GM10248 (cell line): Measurements from ENCODE around the gene MKNK1.

Source experiments
- CTCF ChIA-PET: fragments of 300-600 bp; sonication (Branson Sonifier 250); formaldehyde crosslinking; extraction: SDS; loops from one replicate; lab custom pipeline; 2021; ENCODE audit warnings: antibody characterized with exemption; lab: Yijun Ruan, JAX
- POLR2A ChIA-PET: fragments of 350-650 bp; sonication (Branson Sonifier 250); formaldehyde crosslinking; extraction: SDS; loops from one replicate; lab custom pipeline; 2020; ENCODE audit warnings: antibody characterized with exemption; lab: Yijun Ruan, JAX
- DNase-seq: peaks from one replicate; pipeline ENCODE4 v3.0.0; 2012; ENCODE audit errors: extremely low spot score
- CTCF ChIP-seq: IDR thresholded peaks from 2 replicates; pipeline ENCODE4 v1.5.1; 2012; ENCODE audit warnings: mild to moderate bottlenecking, low read depth; ENCODE audit errors: extremely low read depth, missing control alignments, control extremely low read depth

Gene MKNK1

GRCh38 chr1:46550751-46551231, 53.3 kb downstream of the MKNK1 start:
- ChIA-PET CTCF (interaction anchor here (1.2 to 1.3 kb wide), 2 partner anchors 16 to 21 kb away, joined by 3 read pairs; a partner anchor contains a TSS), POLR2A (no interaction called here)
- no peak for DNase-seq
- TF ChIP-seq CTCF, result no peak

- no peak for TF ChIP-seq CTCF
- POLR2A ChIA-PET, result no interaction called here
- DNase-seq, result no peak
- CTCF ChIA-PET, result interaction anchor here (0.8 to 1.6 kb wide), 4 partner anchors 12 to 23 kb away, joined by 3 read pairs; a partner anchor contains a TSS
Measured at GRCh38 chr1:46549697-46550681, 54.1 kb downstream of the MKNK1 start.

- ChIA-PET CTCF (interaction anchor here (0.6 to 2.5 kb wide), 17 partner anchors 8 to 138 kb away, joined by 3 to 12 read pairs (median 4); partner anchors contain the start of gene MOB3C), POLR2A (no interaction called here)
- TF ChIP-seq CTCF, result peak; percentile 44
- DNase-seq, result peak; percentile 56
Measured at GRCh38 chr1:46547481-46548383, 56.3 kb downstream of the MKNK1 start.

- no peak for TF ChIP-seq CTCF
- ChIA-PET POLR2A (no interaction called here), CTCF (interaction anchor here (1.9 to 2.5 kb wide), 2 partner anchors 11 to 101 kb away, joined by 5 to 12 read pairs; a partner anchor contains a TSS)
- DNase-seq, result no peak
Measured at GRCh38 chr1:46546210-46546609, 57.9 kb downstream of the MKNK1 start.

GRCh38 chr1:46545784-46546183, 58.3 kb downstream of the MKNK1 start:
- no peak for TF ChIP-seq CTCF
- POLR2A ChIA-PET, result no interaction called here
- CTCF ChIA-PET, result interaction anchor here (1.3 to 9.0 kb wide), 3 partner anchors 10 to 99 kb away, joined by 5 to 67 read pairs (median 7); a partner anchor contains a TSS
- DNase-seq, result no peak
